Measurements from ENCODE around the gene CD86.
A peak's percentile ranks its signal among the peaks of the same experiment; 100 is the strongest.

The CD86 gene

DNA sequence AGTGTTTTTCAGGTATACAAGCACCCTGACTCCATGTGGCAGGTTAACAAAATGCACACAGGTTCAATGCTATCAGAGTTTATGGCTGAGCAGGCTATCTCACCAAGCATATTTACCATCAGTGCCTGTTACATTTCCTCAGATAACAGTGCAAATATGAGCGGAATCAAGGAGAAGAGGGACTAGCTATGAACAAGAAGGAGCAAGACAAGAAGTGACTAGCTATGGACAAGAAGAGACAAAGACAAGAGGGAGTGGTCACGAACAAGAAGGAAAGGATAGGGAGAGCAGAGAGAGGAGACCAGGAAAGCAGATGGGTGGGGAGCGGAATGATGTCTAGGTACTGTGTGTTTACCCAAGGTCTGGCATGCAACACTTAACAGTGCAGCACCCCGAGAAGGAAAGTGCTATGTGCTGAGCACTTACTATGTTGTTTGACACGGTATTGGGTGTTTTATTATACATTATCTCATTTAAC, 41.7 kb upstream of the CD86 start:
- no peak overlapping the region for H3K9ac ChIP-seq (ENCODE audit: low read length)
- H4K20me1 ChIP-seq (ENCODE audit: low read depth, low read length), result no peaks in the 10 kb centered on the region
- H3K27me3 ChIP-seq (ENCODE audit: low read length), result no peaks in the 10 kb centered on the region
- no peak overlapping the region for H3K27ac ChIP-seq (ENCODE audit: low read depth, low read length)
- no peaks in the 10 kb centered on the region for H3K9me3 ChIP-seq (ENCODE audit: insufficient read depth, low read length)
- H2AFZ ChIP-seq (ENCODE audit: low read depth, low read length, severe bottlenecking), result no peak overlapping the region
- H3K36me3 ChIP-seq (ENCODE audit: low read length), result no peaks in the 10 kb centered on the region
- no peaks in the 10 kb centered on the region for H3K9me2 ChIP-seq (replicated peaks; ENCODE audit: insufficient read depth, low read length)
- H3K4me3 ChIP-seq (ENCODE audit: insufficient read depth, low read length, poor library complexity, severe bottlenecking), result no peak overlapping the region
- no peaks in the 10 kb centered on the region for H3K79me2 ChIP-seq (ENCODE audit: insufficient read depth, low read length)
- TF ChIP-seq CTCF (IDR thresholded peaks at IDR 0.05; ENCODE audit: insufficient read depth, low read length, poor library complexity, severe bottlenecking), result no peak
- TF ChIP-seq EZH2phosphoT487 (conservative IDR thresholded peaks at IDR 0.05; ENCODE audit: low read length), result no peak
- no peaks in the 10 kb centered on the region for H3F3A ChIP-seq (ENCODE audit: insufficient read depth)
- no peak overlapping the region for H3K4me2 ChIP-seq (ENCODE audit: low read depth, low read length, poor library complexity, severe bottlenecking)

GRCh38 chr3:122014741-122015140, 40.4 kb upstream of the CD86 start:
- peak overlapping the region; percentile 33 for H3K4me2 ChIP-seq (ENCODE audit: low read depth, low read length, poor library complexity, severe bottlenecking)
- no peak overlapping the region for H3K4me3 ChIP-seq (ENCODE audit: insufficient read depth, low read length, poor library complexity, severe bottlenecking)
- no peaks in the 10 kb centered on the region for H4K20me1 ChIP-seq (ENCODE audit: low read depth, low read length)
- H3F3A ChIP-seq (ENCODE audit: insufficient read depth), result 0 out of 2 replicates have a peak, but pooled peaks cover 3% of the 10 kb centered on the region
- no peak overlapping the region for H2AFZ ChIP-seq (ENCODE audit: low read depth, low read length, severe bottlenecking)
- no peak overlapping the region for H3K9ac ChIP-seq (ENCODE audit: low read length)
- no peak for TF ChIP-seq EZH2phosphoT487 (conservative IDR thresholded peaks at IDR 0.05; ENCODE audit: low read length)
- TF ChIP-seq CTCF (IDR thresholded peaks at IDR 0.05; ENCODE audit: insufficient read depth, low read length, poor library complexity, severe bottlenecking), result no peak
- H3K9me2 ChIP-seq (replicated peaks; ENCODE audit: insufficient read depth, low read length), result no peaks in the 10 kb centered on the region
- no peak overlapping the region for H3K27ac ChIP-seq (ENCODE audit: low read depth, low read length)
- no peaks in the 10 kb centered on the region for H3K36me3 ChIP-seq (ENCODE audit: low read length)
- H3K79me2 ChIP-seq (ENCODE audit: insufficient read depth, low read length), result no peaks in the 10 kb centered on the region
- no peaks in the 10 kb centered on the region for H3K27me3 ChIP-seq (ENCODE audit: low read length)
- no peaks in the 10 kb centered on the region for H3K9me3 ChIP-seq (ENCODE audit: insufficient read depth, low read length)

DNA sequence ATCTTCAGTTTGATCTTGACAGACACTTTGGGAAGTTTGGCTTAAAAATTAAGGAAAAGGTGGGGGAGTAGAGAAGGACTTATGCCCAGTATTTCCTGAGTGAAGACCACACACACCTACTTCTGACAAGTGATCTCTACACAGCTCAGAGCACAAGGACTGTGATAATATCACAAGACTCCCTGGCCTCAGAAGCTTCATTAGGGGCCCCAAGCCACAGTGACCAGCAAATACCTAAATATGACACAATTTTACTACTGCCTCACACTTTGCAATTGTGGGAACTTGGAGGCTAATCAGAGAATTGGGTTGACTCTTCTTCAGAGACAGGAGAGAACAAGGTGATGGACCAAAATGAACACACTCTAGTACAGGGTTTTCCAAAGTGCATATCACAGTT, 35.7 kb upstream of the CD86 start:
- no peaks in the 10 kb centered on the region for H4K20me1 ChIP-seq (ENCODE audit: low read depth, low read length)
- peak overlapping the region; percentile 9 for H3K4me2 ChIP-seq (ENCODE audit: low read depth, low read length, poor library complexity, severe bottlenecking)
- no peaks in the 10 kb centered on the region for H3K36me3 ChIP-seq (ENCODE audit: low read length)
- no peaks in the 10 kb centered on the region for H3K9me2 ChIP-seq (replicated peaks; ENCODE audit: insufficient read depth, low read length)
- no peak overlapping the region for H3K4me3 ChIP-seq (ENCODE audit: insufficient read depth, low read length, poor library complexity, severe bottlenecking)
- H3K9me3 ChIP-seq (ENCODE audit: insufficient read depth, low read length), result no peaks in the 10 kb centered on the region
- peaks cover 30% of the 10 kb centered on the region for H3F3A ChIP-seq (ENCODE audit: insufficient read depth)
- H3K79me2 ChIP-seq (ENCODE audit: insufficient read depth, low read length), result no peaks in the 10 kb centered on the region
- H2AFZ ChIP-seq (ENCODE audit: low read depth, low read length, severe bottlenecking), result no peak overlapping the region
- no peak for TF ChIP-seq EZH2phosphoT487 (conservative IDR thresholded peaks at IDR 0.05; ENCODE audit: low read length)
- TF ChIP-seq CTCF (IDR thresholded peaks at IDR 0.05; ENCODE audit: insufficient read depth, low read length, poor library complexity, severe bottlenecking), result no peak
- H3K27ac ChIP-seq (ENCODE audit: low read depth, low read length), result no peak overlapping the region
- H3K9ac ChIP-seq (ENCODE audit: low read length), result no peak overlapping the region
- H3K27me3 ChIP-seq (ENCODE audit: low read length), result no peaks in the 10 kb centered on the region
